ENCODE results near the gene BBIP1.
"Not testable (repeated sequence)": the region's sequence is repeated elsewhere in the genome, so short reads cannot be mapped to it uniquely, and the experiment has no call there.

The BBIP1 gene

GRCh38 chr10:110919971-110920881 is 1.2 kb upstream of the BBIP1 start:
- DNase-seq, result peak; percentile 92 to 96

DNA sequence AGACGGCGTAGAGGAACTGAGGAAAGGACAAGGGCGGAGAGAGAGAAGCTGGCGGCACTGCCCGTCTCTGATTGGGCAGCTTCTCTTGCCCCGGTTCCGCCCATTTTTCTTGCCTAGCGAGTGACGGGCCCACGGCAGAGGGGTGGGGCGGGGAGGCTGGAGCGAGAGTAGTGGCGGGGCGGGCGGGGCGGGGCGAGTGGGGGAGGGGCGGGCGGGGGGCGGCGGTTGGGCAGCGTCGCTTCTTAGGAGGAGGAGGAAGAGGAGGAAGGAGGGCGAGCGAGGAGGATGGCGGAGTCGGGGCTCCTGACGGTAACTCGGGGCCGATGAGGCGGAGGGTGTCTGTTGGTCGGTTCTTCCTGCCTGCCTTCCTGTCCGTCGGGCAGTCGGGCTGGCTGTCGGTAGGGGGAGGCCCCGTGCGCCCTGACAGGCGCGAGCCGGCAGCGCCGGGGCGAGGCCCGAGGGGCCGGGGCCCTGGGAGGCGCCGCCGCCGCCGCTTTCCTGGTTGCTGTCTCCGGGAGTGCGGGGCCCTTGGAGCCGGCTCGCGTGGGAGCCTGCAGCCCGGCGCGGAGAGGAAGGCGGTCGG is 460 bp upstream of the BBIP1 start, which contains the start of gene SHOC2:
SHOC2 (plus strand) TSS at position 256 of the 583 bp plus-strand sequence. CDS start 44,755 bp downstream, outside the sequence.
- no peak for DNase-seq

GRCh38 chr10:110918269-110918642 is 724 bp downstream of the BBIP1 start:
- peak; percentile 97 to 98 for DNase-seq

- DNase-seq, result no peak
Measured at GRCh38 chr10:110916554-110917346, 2.2 kb downstream of the BBIP1 start.

DNA sequence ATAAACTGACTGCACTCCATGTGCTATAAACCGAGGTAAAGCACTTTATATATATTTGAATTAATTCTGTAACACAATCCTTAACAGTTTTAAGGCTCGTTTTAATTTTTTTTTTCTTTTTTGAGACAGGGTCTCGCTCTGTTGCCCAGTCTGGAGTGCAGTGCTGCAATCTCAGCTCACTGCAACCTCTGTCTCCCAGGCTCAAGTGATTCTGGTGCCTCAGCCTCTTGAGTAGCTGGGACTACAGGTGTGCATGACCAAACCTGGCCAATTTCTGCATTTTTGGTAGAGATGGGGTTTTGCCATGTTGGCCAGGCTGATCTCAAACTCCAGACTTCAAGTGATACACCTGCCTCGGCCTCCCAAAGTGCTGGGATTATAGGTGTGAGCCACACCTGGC is 3.4 kb downstream of the BBIP1 start:
- not testable (repeated sequence) for DNase-seq

GRCh38 chr10:110915035-110915434 is 3.9 kb downstream of the BBIP1 start:
- no peak for DNase-seq

- no peak for DNase-seq
Measured at GRCh38 chr10:110914431-110914830, 4.5 kb downstream of the BBIP1 start.

- DNase-seq, result no peak
Measured at GRCh38 chr10:110912374-110912773, 6.6 kb downstream of the BBIP1 start.

DNA sequence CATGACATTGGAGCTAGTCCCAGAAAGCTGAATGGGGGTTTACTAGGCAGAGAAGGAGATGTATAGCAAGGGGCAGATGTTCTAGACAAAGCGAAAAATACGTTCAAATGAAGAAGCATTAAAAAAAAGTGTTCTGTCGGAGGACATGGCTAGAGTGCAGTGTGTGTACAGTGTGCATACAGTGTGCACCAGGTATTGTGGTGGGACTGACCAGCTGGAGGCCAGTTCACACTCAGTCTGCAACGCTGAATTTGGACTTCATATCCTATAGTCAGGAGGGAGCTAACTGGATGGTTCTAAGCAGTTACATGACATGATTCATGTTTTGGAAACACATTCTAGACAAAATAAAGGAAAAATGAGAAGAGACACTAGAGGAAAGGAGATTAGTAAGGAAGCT is 8.8 kb downstream of the BBIP1 start:
- DNase-seq, result no peak

DNA sequence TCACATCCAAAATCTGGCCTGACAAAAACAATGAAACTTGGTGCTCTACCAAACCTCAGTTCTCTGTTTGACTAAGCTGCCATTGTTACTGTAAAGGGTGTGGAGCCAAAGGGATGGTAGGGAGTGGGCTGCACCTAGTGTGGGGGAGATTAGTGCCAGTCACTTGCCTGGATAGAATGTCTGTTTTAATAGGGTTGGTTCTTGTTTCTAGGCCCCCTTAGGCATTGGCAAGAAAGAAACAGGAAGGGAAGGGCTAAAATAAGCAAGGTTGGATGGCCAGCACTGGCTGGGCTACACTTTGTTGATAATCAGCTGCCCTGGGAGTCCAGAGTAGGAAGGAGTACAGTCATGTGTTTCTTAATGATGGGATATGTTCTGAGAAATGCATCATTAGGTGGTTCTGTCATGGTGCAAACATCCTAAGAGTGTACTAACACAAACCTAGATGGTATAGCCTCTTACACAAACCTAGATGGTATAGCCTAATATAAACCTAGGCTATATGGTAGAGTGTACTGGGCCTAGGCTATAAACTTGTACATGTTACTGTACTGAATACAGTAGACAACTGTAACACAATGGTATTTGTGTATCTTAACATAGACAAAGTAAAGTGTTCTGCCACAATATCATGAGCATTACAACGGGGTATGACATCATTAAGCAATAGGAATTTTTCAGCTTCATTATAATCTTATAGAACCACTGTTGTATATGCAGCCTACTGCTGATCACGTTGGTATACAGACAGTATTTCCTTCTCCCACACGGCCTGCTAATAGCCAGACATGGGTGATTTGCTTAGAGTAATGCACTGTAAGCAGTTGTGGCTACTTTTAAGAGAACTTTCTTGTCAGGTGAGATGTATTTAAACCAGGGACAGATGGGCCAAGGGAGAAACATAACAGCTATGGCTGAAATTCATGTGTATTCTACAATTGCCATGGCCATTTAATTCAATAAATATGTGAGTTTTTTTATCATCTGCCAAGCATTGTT is 15.4 kb downstream of the BBIP1 start:
- no peak for DNase-seq

DNA sequence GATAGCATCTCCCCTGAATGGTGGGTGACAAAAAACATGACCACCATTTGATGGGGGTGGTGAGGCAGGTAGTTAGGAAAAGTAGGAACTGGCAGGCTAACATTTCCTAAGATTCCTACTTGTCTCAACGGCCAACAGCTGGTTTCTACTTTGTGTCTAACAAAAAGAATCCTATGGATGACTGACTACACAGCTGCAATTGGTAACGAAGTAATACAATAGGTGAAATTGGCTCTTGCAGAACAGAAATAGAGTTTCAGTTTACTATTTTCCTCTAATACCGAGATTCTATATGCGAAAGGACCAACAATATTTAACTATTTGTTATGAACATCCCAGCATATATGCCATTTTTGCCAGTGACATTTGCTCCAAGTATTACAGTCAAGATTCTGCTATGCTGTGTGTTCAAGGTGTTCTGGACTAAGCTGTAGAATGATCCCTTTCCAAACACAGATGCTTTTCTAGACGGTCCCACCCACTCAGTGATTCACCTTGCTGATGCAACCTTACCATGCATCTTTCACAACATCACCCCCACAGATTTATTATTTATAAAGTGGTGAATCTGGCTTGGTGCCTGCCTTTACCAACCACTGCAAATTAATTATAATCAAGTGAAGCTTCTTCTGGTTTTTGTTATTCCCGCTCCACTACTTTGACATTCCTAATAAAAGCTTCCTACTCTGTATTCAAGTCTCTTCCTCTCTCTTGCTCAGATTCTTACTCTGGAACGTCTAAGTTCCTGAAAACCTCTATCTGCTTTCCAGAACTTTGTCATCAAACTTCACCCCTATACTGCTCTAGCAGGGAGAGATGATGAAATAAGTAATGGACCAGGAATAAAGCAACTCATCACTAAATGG is 16.8 kb downstream of the BBIP1 start:
- no peak for DNase-seq

DNA sequence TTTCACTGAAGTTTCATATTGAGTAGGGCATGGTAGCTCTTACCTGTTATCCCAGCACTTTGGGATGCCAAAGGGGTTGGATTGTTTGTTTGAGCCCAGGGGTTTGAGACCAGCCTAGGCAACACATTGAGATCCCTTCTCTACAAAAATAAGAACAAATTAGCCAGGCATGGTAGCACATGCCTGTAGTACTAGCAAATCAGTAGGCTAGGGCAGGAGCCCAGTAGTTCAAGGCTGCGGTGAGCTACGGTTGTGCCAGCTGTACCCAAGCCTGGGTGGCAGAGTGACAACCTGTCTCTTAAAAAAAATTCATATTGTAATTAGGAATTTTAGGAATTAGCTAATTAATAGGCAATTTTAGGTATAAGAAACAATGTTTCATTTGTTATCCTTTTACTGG is 18.0 kb downstream of the BBIP1 start:
- no peak for DNase-seq

- no peak for DNase-seq
Measured at GRCh38 chr10:110898391-110898790, 20.6 kb downstream of the BBIP1 start.

- DNase-seq, result no peak
Measured at GRCh38 chr10:110897184-110897583, 21.8 kb downstream of the BBIP1 start.

- peak; percentile 91 to 94 for DNase-seq
Measured at GRCh38 chr10:110893559-110894179, 25.3 kb downstream of the BBIP1 start.

- no peak for DNase-seq
Measured at GRCh38 chr10:110892602-110893288, 26.2 kb downstream of the BBIP1 start.

GRCh38 chr10:110887560-110887959 is 31.4 kb downstream of the BBIP1 start:
- no peak for DNase-seq

DNA sequence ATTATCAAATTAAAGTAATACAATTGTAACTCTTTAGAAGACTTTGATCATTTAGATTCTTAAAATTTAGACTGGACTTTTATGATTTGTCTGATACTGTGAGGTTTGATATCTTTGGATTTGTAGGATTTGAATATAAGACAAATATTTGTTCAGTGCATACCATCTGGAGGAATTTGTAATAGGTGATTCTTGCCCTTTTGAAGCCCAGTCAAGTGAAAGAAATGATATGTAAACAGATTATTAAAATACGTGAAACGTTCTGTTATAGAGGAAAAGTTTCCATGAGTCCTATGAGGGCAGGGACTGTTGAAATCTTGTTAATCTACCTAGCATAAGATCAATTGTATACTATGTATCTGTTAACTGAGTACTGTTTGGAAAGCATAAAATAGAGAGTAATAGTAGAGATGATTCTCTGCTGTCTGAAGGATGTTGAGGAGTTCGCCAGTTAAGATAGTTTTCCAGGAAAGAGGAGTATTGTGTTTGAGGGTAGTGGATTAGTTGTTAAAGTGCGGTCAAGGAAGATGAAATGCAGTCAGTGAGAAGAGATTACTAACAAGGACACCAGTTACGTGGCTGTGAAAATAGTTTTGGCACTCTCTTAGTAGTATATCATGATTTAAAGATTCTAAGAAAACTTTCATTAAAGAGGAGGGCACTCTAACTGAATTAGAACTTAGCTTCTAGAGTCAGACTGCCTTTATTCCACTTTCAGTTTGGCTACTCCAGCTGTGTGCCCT is 32.9 kb downstream of the BBIP1 start:
- no peak for DNase-seq

DNA sequence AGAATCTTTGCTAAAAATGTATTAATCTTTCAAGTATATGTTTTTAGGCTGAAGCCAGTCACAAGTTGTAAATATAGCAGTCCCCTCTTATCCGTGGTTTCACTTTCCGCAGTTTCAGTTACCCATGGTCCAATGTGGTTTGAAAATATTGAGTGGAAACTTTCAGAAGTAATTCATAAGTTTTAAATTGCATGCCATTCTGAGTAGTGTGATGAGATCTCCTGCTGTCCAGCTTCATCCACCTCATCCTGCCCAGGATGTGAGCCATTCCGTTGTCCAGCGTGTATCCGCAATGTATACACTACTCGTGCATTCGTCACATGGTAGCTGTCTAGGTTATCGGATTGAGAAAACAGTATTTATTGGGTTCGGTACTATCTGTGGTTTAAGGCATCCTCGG is 35.1 kb downstream of the BBIP1 start:
- DNase-seq, result no peak

Measured in Kasumi-1 (cell line).